ENCODE data around the gene CSNK1G2. TPM values are rescaled to one million over a fixed set of nuclear protein-coding genes. Genes with fewer than 3 reads are reported as not detected.
A peak's percentile ranks its signal among the peaks of the same experiment; 100 is the strongest.

Gene CSNK1G2
- total and polyA plus RNA-seq, 2 donors (not counting 1 experiment from before 2014, with no cell fraction given) = 154 to 288 TPM

- Histone ChIP-seq H3K36me3 (replicated peaks in 1 of 2; ENCODE audit: control extremely low read depth in 1 of 2, control insufficient read depth in 1 of 2, extremely low read depth in 1 of 2, insufficient read depth in 2 of 2, low read length in 1 of 2) (peaks cover 2 to 49% of the 10 kb centered on the region in 2 experiments), H4K20me1 (ENCODE audit: control insufficient read depth, insufficient read depth, low read length, poor library complexity, severe bottlenecking) (peaks cover 41% of the 10 kb centered on the region), H2AFZ (ENCODE audit: insufficient read depth, low read depth, low read length, poor library complexity, severe bottlenecking) (no peak overlapping the region), H3K9me3 (ENCODE audit: control extremely low read depth in 1 of 3, control insufficient read depth in 2 of 3, insufficient read depth in 1 of 3, low read length in 2 of 3) (peaks cover 0 to 3% (median 0%) of the 10 kb centered on the region in 3 donors), H3K9ac (ENCODE audit: low read length) (no peak overlapping the region), H3K79me2 (ENCODE audit: control insufficient read depth, insufficient read depth, low read length) (peaks cover 37% of the 10 kb centered on the region), H3K4me1 (ENCODE audit: control insufficient read depth in 2 of 2, insufficient read depth in 2 of 2, low read length in 2 of 2) (peaks cover 0 to 7% of the 10 kb centered on the region in 2 donors), H3K4me3 (ENCODE audit: control extremely low read depth in 1 of 5, extremely low read depth in 1 of 5, insufficient read depth in 1 of 5, low read depth in 2 of 5, low read length in 4 of 5) (no peak overlapping the region), H3K4me2 (replicated peaks; ENCODE audit: low read depth, low read length, poor library complexity, severe bottlenecking) (no peak overlapping the region), H3K27ac (ENCODE audit: low read length in 2 of 2) (no peak overlapping the region), H3K27me3 (replicated peaks in 1 of 4; ENCODE audit: control extremely low read depth in 1 of 4, control insufficient read depth in 3 of 4, insufficient read depth in 4 of 4, low read length in 3 of 4) (no peaks in the 10 kb centered on the region)
- WGBS (ENCODE audit: insufficient coverage) = 65% methylated on average over 16 of the region's 17 CpGs
- TF ChIP-seq EZH2 (IDR thresholded peaks at IDR 0.05; ENCODE audit: borderline replicate concordance, insufficient read depth, low read depth, low read length, poor library complexity, severe bottlenecking) = no peak
- TF ChIP-seq CTCF (IDR thresholded peaks at IDR 0.05) = no peak
- intact Hi-C loops (cut with micrococcal nuclease) = no loop called here
- no peaks in the 10 kb centered on the region for H3K9me3 Mint-ChIP-seq (ENCODE audit: insufficient read depth)
- ATAC-seq (ENCODE audit: low read depth) (no peak), DNase-seq (no peak)
- H3K27ac Mint-ChIP-seq = peak overlapping the region; percentile 41
- no peaks in the 10 kb centered on the region for H3K27me3 Mint-ChIP-seq
- POLR2A ChIA-PET = no interaction called here
- H3K4me1 Mint-ChIP-seq = peaks cover 2% of the 10 kb centered on the region
- CTCF ChIA-PET = no interaction called here
- H3K4me3 Mint-ChIP-seq = no peak overlapping the region
Measured at GRCh38 chr19:1917146-1917545, 23.8 kb upstream of the CSNK1G2 start.

- Histone ChIP-seq H3K9ac (ENCODE audit: low read length) (no peak overlapping the region), H4K20me1 (ENCODE audit: control insufficient read depth, insufficient read depth, low read length, poor library complexity, severe bottlenecking) (peaks cover 34% of the 10 kb centered on the region), H3K27ac (ENCODE audit: low read length in 2 of 2) (no peak overlapping the region), H3K79me2 (ENCODE audit: control insufficient read depth, insufficient read depth, low read length) (peaks cover 29% of the 10 kb centered on the region), H3K27me3 (replicated peaks in 1 of 4; ENCODE audit: control extremely low read depth in 1 of 4, control insufficient read depth in 3 of 4, insufficient read depth in 4 of 4, low read length in 3 of 4) (no peaks in the 10 kb centered on the region), H3K4me1 (ENCODE audit: control insufficient read depth in 2 of 2, insufficient read depth in 2 of 2, low read length in 2 of 2) (peaks cover 0 to 13% of the 10 kb centered on the region in 2 donors), H3K4me3 (ENCODE audit: control extremely low read depth in 1 of 5, extremely low read depth in 1 of 5, insufficient read depth in 1 of 5, low read depth in 2 of 5, low read length in 4 of 5) (no peak overlapping the region), H3K36me3 (replicated peaks in 1 of 2; ENCODE audit: control extremely low read depth in 1 of 2, control insufficient read depth in 1 of 2, extremely low read depth in 1 of 2, insufficient read depth in 2 of 2, low read length in 1 of 2) (peaks cover 2 to 53% of the 10 kb centered on the region in 2 experiments), H3K9me3 (ENCODE audit: control extremely low read depth in 1 of 3, control insufficient read depth in 2 of 3, insufficient read depth in 1 of 3, low read length in 2 of 3) (peaks cover 0 to 7% (median 0%) of the 10 kb centered on the region in 3 donors), H3K4me2 (replicated peaks; ENCODE audit: low read depth, low read length, poor library complexity, severe bottlenecking) (no peak overlapping the region), H2AFZ (ENCODE audit: insufficient read depth, low read depth, low read length, poor library complexity, severe bottlenecking) (no peak overlapping the region)
- no peak overlapping the region for H3K27ac Mint-ChIP-seq
- DNase-seq = no peak
- ATAC-seq (ENCODE audit: low read depth) = no peak
- WGBS (ENCODE audit: insufficient coverage) = 98% methylated on average over 25 of the region's 25 CpGs
- H3K4me1 Mint-ChIP-seq = peaks cover 2% of the 10 kb centered on the region
- H3K9me3 Mint-ChIP-seq (ENCODE audit: insufficient read depth) = no peaks in the 10 kb centered on the region
- H3K4me3 Mint-ChIP-seq = no peak overlapping the region
- intact Hi-C loops (cut with micrococcal nuclease) = no loop called here
- ChIA-PET CTCF (no interaction called here), POLR2A (no interaction called here)
- TF ChIP-seq EZH2 (IDR thresholded peaks at IDR 0.05; ENCODE audit: borderline replicate concordance, insufficient read depth, low read depth, low read length, poor library complexity, severe bottlenecking) (no peak), CTCF (IDR thresholded peaks at IDR 0.05) (no peak)
- H3K27me3 Mint-ChIP-seq = no peaks in the 10 kb centered on the region
Measured at GRCh38 chr19:1917926-1918325, 23.0 kb upstream of the CSNK1G2 start.
